Lower leg skin (tissue), 3 donors: ENCODE results near the gene ETS1.

Source experiments
- CTCF ChIP-seq, 3 donors: fragments of 450-650 bp; IDR thresholded peaks; one replicate each; pipeline ENCODE4 v1.5.1; 2016; ENCODE audit warnings: antibody characterized with exemption in 3 of 3, mild to moderate bottlenecking in 3 of 3, moderate library complexity in 2 of 3
- POLR2A ChIP-seq, 2 donors: fragments of 450-650 bp; IDR thresholded peaks; one replicate each; pipeline ENCODE4 v1.6.1; 2016 to 2017; ENCODE audit warnings: antibody characterized with exemption in 2 of 2, mild to moderate bottlenecking in 1 of 2, moderate library complexity in 1 of 2

DNA sequence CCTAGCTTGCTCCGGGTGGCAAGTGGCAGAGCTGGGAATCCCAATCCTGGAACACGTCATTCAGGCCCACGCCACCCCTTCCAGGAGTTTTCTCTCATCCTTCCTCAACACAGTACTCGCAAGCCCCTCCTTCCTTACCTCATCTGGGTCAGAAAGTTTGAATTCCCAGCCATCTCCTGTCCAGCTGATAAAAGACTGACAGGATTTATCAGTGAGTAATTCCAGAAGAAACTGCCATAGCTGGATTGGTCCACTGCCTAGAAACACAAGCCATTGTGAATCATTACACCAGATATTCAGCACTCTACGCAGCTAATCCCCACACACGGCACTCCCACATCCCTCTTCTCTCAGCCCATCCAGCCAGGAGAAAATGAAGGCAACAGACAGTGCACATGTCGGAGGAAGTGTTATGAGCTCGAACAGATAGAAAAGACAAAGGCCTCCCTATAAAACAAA lies 124.0 kb downstream of the ETS1 start:
- TF ChIP-seq CTCF (IDR thresholded peaks at IDR 0.05): no peak
- TF ChIP-seq POLR2A (IDR thresholded peaks at IDR 0.05): no peak
